Heart left ventricle (tissue), 16 donors: Measurements from ENCODE around the gene SLC9A4. TPM values are rescaled to one million over a fixed set of nuclear protein-coding genes. Genes with fewer than 3 reads are reported as not detected.

Experiments
- ATAC-seq, 4 donors: fragments of 200-7000 bp; cut with Tn5 transposase; one replicate each; pipeline ENCODE4 v1.9.1; 2020 to 2022; ENCODE audit warnings: moderate library complexity in 4 of 4, mild to moderate bottlenecking in 3 of 4, moderate number of reproducible peaks in 1 of 4
- DNase-seq, 5 donors: peaks; one replicate each; pipeline ENCODE4 v3.0.0-alpha.2; 2020
- H3K27ac ChIP-seq, 12 donors: fragments of 200-600 bp; sonication (generic) in 4 of 12; one replicate each; pipeline versions ENCODE4 v1.5.0 to v1.8.0; 2016 to 2022; ENCODE audit warnings: mild to moderate bottlenecking in 2 of 12
- H3K27me3 ChIP-seq, 9 donors: fragments of 200-600 bp; sonication (generic) in 2 of 9; one replicate each; pipeline versions ENCODE4 v1.5.1 to v1.8.0; 2016 to 2022; ENCODE audit warnings: mild to moderate bottlenecking in 3 of 9
- H3K36me3 ChIP-seq, 9 donors: fragments of 200-600 bp; sonication (generic) in 2 of 9; one replicate each; pipeline versions ENCODE4 v1.5.0 to v1.8.0; 2018 to 2022; ENCODE audit warnings: mild to moderate bottlenecking in 2 of 9
- H3K4me1 ChIP-seq, 12 donors: fragments of 200-600 bp; sonication (generic) in 4 of 12; one replicate each; pipeline versions ENCODE4 v1.5.0 to v1.8.0; 2016 to 2022; ENCODE audit warnings: mild to moderate bottlenecking in 3 of 12
- H3K4me3 ChIP-seq, 12 donors: fragments of 200-600 bp; sonication (generic) in 4 of 12; one replicate each; pipeline versions ENCODE4 v1.5.0 to v1.8.0; 2017 to 2022; ENCODE audit warnings: mild to moderate bottlenecking in 9 of 12, moderate library complexity in 4 of 12
- H3K9me3 ChIP-seq, 12 donors: fragments of 200-600 bp; sonication (generic) in 4 of 12; one replicate each; pipeline versions ENCODE4 v1.5.0 to v1.8.0; 2016 to 2022; ENCODE audit warnings: mild to moderate bottlenecking in 1 of 12
- CTCF ChIP-seq, 12 donors: fragments of 200-600 bp; sonication (generic) in 4 of 12; IDR thresholded peaks; one replicate each; pipeline versions ENCODE4 v1.5.0 to v1.8.0; 2018 to 2022; ENCODE audit warnings: antibody characterized with exemption in 12 of 12, mild to moderate bottlenecking in 5 of 12
- POLR2A ChIP-seq, 2 donors: fragments of 450-650 bp; IDR thresholded peaks; one replicate each; pipeline ENCODE4 v1.6.1; 2017; ENCODE audit warnings: antibody characterized with exemption in 2 of 2, mild to moderate bottlenecking in 2 of 2, moderate library complexity in 2 of 2
- WGBS, 4 donors: extraction: QIAGEN DNeasy Blood & Tissue Kit in 2 of 4; methylation state at CpG; one replicate each; pipeline versions ENCODE4 v1.1.5 to v1.1.7; 2013 to 2018; 5-methylcytosine and 5-hydroxymethylcytosine counted together
- intact Hi-C, 10 donors: fragments of 100-400 bp; cut with DNase I; formaldehyde crosslinking; loops; one replicate each; pipeline versions ENCODE4 v1.11.1 to v1.14.2; 2022
- polyA plus RNA-seq, 2 donors: library from polyadenylated mRNA; stranded (reverse); fragments of 200-250 nt; gene quantifications; one replicate each; pipeline ENCODE4 v1.2.3, GENCODE V29; 2013
- total RNA-seq, 9 donors: library from RNA; depleted of rRNA in 2 of 9; stranded (reverse); fragments of >200 nt in 2 of 9; fragmentation: NEBNext Ultra II Directional in 3 of 9; extraction: Animal tissue kit (Norgen Biotek cat#: 25700) in 3 of 9; gene quantifications; one replicate each; pipeline versions ENCODE4 v1.1.0 to v1.2.4, GENCODE V29; 2016 to 2023
- donor health status: ischemic (EF 13 %, LVEDD 7.1; RV severe dilation, severe dysfunction).
- donor health status: healthy with polysubstance abuse.
- donor health status: DM: no; HTN: yes; CAD: no.
- donor health status: DM: no; HTN: no; CAD: no.
- donor health status: ischemic (EF 25% LVEDD 6.9; RV normal size, moderate dysfunction).
- donor health status: ischemic (EF 25% LVEDD 5.7; RV mildly dilated, moderate dysfunction).
- donor health status: healthy.
- donor health status: DM: yes; HTN: yes; CAD: no.
- donor health status: ischemic (EF 35%, LVEDD 5.7; RV mildly dilated, moderate dysfunction).
- donor health status: nonischemic (EF 11% LVEDD 7.7; RV severe dilation, severe dysfunction).
- donor health status: DM: yes; HTN: yes; CAD: no.
- donor health status: PGD.
- donor health status: ischemic (EF 29% LVEDD 5.4; RV normal size, mild dysfunction).
- donor health status: nonischemic (EF 23%, LVEDD 6.1; RV moderate dilation, normal function).

SLC9A4 gene
- total and polyA plus RNA-seq, 11 donors = not detected

- intact Hi-C loops = no loop called here
- no peak overlapping the region for H3K4me3 ChIP-seq
- no peak for ATAC-seq
- H3K4me1 ChIP-seq = peaks cover 0 to 27% (median 0%) of the 10 kb centered on the region in 12 donors
- H3K27ac ChIP-seq = peak overlapping the region in 1 of 12 donors; percentile 38
- 90 to 95% (median 91%) methylated on average over 4 of the region's 4 CpGs for WGBS, 4 donors
- H3K9me3 ChIP-seq = no peaks in the 10 kb centered on the region
- no peaks in the 10 kb centered on the region for H3K27me3 ChIP-seq
- no peaks in the 10 kb centered on the region for H3K36me3 ChIP-seq
- DNase-seq = no peak
- TF ChIP-seq CTCF (IDR thresholded peaks at IDR 0.05) = no peak
- TF ChIP-seq POLR2A (IDR thresholded peaks at IDR 0.05) = no peak
Observed at GRCh38 chr2:102437122-102437521, 35.9 kb upstream of the SLC9A4 start.

- Histone ChIP-seq H3K36me3 (no peaks in the 10 kb centered on the region), H3K27me3 (no peaks in the 10 kb centered on the region), H3K4me3 (no peak overlapping the region), H3K4me1 (peaks cover 0 to 33% (median 1%) of the 10 kb centered on the region in 12 donors), H3K9me3 (no peaks in the 10 kb centered on the region), H3K27ac (no peak overlapping the region)
- DNase-seq (no peak), ATAC-seq (no peak)
- intact Hi-C loops = no loop called here
- 91 to 96% (median 92%) methylated on average over 3 of the region's 3 CpGs for WGBS, 4 donors
- no peak for TF ChIP-seq POLR2A (IDR thresholded peaks at IDR 0.05)
- TF ChIP-seq CTCF (IDR thresholded peaks at IDR 0.05) = no peak
Observed at GRCh38 chr2:102438111-102438510, 34.9 kb upstream of the SLC9A4 start.

GRCh38 chr2:102438578-102438977, 34.4 kb upstream of the SLC9A4 start:
- Histone ChIP-seq H3K4me3 (no peak overlapping the region), H3K27me3 (no peaks in the 10 kb centered on the region), H3K9me3 (no peaks in the 10 kb centered on the region), H3K27ac (no peak overlapping the region), H3K36me3 (no peaks in the 10 kb centered on the region), H3K4me1 (peaks cover 0 to 37% (median 1%) of the 10 kb centered on the region in 12 donors)
- ATAC-seq = no peak
- no peak for DNase-seq
- intact Hi-C loops = no loop called here
- 87 to 100% (median 97%) methylated on average over 2 of the region's 2 CpGs for WGBS, 4 donors
- no peak for TF ChIP-seq CTCF (IDR thresholded peaks at IDR 0.05)
- TF ChIP-seq POLR2A (IDR thresholded peaks at IDR 0.05) = no peak

- ATAC-seq = peak in 3 of 4 donors; percentile 66 to 83 (median 83)
- H3K27ac ChIP-seq = no peak overlapping the region
- intact Hi-C loops = no loop called here
Observed at GRCh38 chr2:102439065-102439695, 33.8 kb upstream of the SLC9A4 start.

More at GRCh38 chr2:102439065-102439695, 33.8 kb upstream of the SLC9A4 start:
- no peak for DNase-seq
- H3K4me1 ChIP-seq = peaks cover 0 to 37% (median 1%) of the 10 kb centered on the region in 12 donors
- H3K4me3 ChIP-seq = no peak overlapping the region
- no peaks in the 10 kb centered on the region for H3K27me3 ChIP-seq
- H3K9me3 ChIP-seq = no peaks in the 10 kb centered on the region
- WGBS, 4 donors = 56 to 61% (median 60%) methylated on average over 6 of the region's 6 CpGs
- no peaks in the 10 kb centered on the region for H3K36me3 ChIP-seq
- TF ChIP-seq CTCF (IDR thresholded peaks at IDR 0.05) (no peak), POLR2A (IDR thresholded peaks at IDR 0.05) (no peak)
